Measurements from ENCODE around the gene KCNK5.

Gene KCNK5

DNA sequence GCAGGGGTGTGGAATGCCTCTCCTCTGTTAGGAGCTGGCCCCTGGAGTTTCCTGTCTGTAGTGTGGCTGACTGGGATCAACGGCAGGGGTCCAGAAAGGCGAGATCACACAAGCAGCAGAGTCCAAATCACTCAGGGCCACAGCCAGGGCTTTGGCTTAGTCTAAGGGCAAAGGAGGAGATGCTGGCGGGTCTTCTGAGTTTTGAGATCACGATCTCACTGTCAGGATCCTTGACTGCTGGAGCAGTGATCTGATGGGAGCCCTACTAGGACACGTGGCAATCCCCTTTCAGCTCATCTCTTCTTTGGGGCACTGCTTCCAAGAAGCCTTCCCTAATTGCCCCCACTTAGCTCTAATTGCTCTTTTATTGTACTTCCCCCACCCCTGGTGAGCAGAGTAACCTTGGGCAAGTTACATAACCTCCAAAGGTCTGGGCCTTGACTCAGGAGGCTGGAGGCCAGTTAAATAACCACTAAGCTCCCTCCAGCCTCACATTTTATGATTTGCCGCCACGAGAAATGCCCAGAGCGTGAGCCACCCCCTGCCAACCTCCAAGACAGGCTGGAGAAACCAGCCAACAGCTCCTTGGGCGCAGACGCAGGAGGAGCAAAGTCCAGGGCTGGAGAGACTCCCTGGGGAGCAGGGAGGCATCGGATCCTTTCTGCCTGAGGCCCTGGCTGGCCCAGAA lies 12.0 kb downstream of the KCNK5 start:
- DNase-seq (ENCODE audit: low read depth in 3 of 3, low spot score in 1 of 3): no peak

DNA sequence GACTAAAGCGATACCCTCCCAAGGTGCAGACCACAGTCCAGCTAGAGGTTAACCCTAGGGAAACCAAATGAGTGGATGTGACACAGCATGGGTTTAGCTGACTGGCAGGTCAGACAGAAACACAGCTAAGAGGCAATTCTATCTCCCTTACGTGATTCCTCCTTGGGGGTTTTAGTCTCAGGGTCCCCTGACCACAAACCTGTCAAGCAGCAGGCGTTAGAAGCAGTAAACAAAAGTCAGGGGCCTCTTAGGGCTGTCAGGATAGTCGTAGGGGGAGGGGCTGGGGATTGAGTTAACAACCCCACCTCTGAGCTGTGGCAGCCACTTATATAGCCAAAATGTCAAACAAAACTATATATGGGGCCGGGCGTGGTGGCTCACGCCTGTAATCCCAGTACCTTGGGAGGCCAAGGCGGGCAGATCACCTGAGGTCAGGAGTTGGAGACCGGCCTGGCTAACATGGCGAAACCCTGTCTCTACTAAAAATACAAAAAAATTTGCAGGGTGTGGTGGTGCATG lies 13.6 kb downstream of the KCNK5 start:
- no peak for DNase-seq (ENCODE audit: low read depth in 3 of 3, low spot score in 1 of 3)

DNA sequence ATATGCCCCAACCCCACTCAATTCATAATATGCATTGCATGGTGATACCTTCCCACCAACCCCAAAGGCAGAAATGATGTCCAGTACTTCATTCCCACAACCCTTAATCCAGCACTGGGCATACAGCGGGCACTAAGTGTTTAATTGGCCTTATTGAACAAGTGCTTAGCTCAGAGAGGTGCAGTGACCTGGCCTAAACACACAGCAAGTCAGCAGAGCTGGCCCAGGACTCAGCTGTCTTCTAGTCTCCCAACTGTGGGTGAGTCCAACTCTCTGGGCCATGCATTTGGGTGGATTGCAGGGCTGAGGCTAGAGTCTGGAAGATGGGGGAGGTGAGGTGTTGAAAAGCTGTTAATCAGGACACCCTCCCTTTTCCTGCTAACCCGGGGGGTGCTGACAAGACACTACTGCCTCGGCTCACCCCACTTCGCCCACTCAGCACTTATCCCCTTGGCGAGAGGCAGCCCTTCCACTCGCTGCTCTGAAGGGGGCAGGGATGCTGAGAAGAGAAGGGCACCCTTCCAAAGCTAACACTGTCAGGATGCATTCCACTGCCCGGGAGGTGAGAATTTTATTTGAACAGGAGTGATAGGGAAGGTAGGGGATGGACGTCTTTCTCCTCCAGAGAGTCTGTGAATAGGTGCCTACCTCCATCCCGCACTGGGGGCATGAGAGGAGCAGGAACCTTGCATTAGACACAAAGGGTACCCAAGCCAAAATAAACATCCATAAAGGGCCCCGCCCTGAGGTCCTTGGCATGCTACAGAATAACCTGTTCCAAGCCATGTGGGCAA lies 14.2 kb downstream of the KCNK5 start:
- no peak for DNase-seq (ENCODE audit: low read depth in 3 of 3, low spot score in 1 of 3)

- DNase-seq (ENCODE audit: low read depth in 3 of 3, low spot score in 1 of 3): no peak
These were observed 15.0 kb downstream of the KCNK5 start for GRCh38 chr6:39214120-39214813.

DNA sequence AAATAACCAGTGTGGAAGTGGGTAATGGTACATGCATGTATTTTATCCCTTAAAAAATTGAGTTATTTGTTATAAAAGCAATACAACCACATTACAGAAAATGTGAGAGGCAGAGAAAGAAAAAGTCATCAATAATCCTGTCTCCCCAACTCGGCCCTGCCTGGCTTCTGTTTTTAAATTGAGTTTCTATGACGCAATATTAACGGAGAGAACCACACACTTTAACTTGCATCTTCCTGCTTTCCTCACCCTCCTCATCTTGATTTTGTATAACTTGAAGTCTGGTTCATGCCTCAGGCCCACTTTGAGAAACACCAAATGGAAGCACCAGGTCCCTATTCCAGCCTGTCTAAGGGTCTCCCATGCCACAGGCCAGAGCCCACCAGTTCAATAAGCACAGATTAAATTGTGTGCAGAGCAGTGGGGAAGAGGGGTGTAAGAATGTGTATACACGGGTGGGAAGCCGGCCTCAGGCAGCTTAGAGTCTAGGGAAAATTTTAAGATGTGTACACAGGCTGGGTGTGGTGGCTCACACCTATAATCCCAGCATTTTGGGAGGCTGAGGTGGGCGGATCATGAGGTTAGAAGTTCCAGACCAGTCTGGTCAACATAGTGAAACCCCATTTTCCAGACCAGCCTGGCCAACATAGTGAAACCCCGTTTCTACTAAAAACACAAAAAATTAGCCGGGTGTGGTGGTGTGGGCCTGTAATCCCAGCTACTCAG lies 15.9 kb downstream of the KCNK5 start:
- no peak for DNase-seq (ENCODE audit: low read depth in 3 of 3, low spot score in 1 of 3)

DNA sequence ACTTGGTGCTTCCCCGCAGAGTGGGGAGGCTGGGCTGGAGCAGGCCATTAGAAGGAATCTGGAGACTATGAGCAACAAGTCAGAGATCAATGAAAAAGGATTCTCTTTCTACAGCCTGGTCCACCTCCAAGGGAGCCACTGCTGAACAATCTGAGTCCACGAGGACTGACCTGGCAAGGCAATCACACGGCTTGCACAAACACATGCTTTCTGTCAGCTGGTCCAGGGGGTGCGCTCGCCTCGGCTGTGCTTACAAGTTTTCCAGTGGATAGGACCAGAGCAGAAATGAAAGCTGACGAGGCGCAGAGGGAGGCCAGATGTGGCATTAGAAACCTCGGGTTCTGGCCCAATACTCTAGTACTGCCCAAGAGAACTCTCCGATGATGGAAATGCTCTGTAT lies 18.1 kb downstream of the KCNK5 start:
- no peak for DNase-seq (ENCODE audit: low read depth in 3 of 3, low spot score in 1 of 3)

DNA sequence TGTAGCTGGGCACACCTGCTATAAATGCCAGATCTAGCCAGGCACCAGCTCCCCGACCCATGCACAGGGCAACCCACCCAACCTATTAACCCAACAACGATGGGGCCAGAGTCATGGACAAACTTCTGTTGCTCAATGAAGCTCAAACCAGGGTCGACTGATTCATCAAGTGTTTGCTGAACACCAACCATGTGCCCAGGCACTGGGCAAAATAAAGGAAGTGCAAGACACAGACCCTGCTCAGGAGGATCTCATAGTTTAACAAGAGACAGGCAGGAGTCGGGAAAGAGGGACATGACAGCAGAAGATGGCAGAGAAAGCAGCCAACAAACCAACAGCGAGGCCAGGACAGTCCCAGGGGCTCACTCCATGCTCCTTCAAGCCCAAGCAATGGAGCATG lies 18.8 kb downstream of the KCNK5 start:
- no peak for DNase-seq (ENCODE audit: low read depth in 3 of 3, low spot score in 1 of 3)

- DNase-seq (ENCODE audit: low read depth in 3 of 3, low spot score in 1 of 3): no peak
These were observed 19.4 kb downstream of the KCNK5 start for GRCh38 chr6:39209911-39210310.

- DNase-seq (ENCODE audit: low read depth in 3 of 3, low spot score in 1 of 3): no peak
These were observed 19.9 kb downstream of the KCNK5 start for GRCh38 chr6:39209360-39209811.

DNA sequence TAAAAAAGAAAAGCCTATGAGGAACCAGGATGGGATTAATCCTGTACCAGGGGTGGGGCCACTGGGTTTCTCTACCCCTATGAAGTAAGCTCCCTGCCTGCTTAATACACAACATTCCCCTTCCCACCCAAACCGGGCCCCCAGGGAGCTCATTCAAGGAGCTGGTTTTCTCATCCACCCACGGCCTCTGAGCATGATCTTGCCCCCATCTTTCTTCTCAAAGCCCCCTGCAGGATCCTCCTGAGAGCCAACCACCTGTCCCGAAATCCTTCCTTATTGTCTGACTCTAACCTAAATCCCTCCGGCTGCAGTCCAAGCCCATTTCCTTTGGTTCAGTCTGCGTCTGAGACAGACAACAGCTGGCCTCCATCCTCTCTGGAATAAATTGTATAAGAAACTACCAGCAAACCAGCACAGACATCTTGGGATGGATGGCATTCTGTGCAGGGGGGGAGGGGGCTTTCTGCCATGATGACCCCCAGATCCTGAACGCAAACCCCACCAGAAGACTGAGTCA lies 21.0 kb downstream of the KCNK5 start:
- DNase-seq (ENCODE audit: low read depth in 3 of 3, low spot score in 1 of 3): no peak

DNA sequence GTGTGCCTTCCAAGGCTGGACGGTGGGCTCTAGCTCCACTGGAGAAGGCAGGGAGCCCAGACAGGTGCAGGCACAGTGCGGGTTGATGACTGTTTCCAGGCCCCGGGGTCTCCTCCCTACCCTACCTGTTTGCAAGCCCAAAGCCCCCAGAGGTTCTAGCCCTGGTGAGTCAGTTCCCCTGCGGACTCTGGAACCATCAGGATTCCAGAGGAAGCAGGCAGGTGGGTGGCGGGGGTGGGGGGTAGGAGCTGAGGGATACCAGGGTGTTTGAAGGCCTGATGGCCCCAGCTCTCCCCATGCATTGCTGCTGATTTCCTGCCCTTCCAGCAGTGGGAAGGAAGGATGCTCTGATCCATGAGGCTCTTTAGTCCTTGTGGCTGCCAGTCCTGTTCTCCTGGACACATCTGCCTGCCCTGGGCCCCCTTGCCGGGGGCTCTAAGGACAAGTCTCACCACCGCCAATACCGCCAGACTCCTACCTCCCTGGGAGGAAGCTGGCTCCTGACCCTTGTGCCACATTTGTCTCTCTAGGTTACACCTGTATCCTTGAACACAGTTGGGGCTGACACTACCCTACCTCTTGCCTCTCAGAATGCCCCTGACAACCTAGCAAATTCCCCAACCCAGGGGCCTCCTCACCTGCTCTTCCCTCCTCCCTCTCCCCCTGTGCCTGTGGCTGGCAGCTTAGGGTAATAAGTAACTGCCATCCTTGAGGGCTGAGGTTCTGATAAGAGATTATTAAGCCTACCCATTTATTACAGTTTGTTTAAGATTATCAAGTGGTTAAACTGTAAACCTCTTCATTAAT lies 21.7 kb downstream of the KCNK5 start:
- DNase-seq (ENCODE audit: low read depth in 3 of 3, low spot score in 1 of 3): no peak

GRCh38 chr6:39206250-39206721 lies 23.0 kb downstream of the KCNK5 start:
- no peak for DNase-seq (ENCODE audit: low read depth in 3 of 3, low spot score in 1 of 3)

- DNase-seq (ENCODE audit: low read depth in 3 of 3, low spot score in 1 of 3): no peak
These were observed 24.5 kb downstream of the KCNK5 start for GRCh38 chr6:39204646-39205244.

GRCh38 chr6:39204160-39204495 lies 25.1 kb downstream of the KCNK5 start:
- DNase-seq (ENCODE audit: low read depth in 3 of 3, low spot score in 1 of 3): no peak

- DNase-seq (ENCODE audit: low read depth in 3 of 3, low spot score in 1 of 3): no peak
These were observed 25.7 kb downstream of the KCNK5 start for GRCh38 chr6:39203436-39204159.

GRCh38 chr6:39202166-39202565 lies 27.1 kb downstream of the KCNK5 start:
- no peak for DNase-seq (ENCODE audit: low read depth in 3 of 3, low spot score in 1 of 3)

GRCh38 chr6:39200498-39201020 lies 28.7 kb downstream of the KCNK5 start:
- no peak for DNase-seq (ENCODE audit: low read depth in 3 of 3, low spot score in 1 of 3)

DNA sequence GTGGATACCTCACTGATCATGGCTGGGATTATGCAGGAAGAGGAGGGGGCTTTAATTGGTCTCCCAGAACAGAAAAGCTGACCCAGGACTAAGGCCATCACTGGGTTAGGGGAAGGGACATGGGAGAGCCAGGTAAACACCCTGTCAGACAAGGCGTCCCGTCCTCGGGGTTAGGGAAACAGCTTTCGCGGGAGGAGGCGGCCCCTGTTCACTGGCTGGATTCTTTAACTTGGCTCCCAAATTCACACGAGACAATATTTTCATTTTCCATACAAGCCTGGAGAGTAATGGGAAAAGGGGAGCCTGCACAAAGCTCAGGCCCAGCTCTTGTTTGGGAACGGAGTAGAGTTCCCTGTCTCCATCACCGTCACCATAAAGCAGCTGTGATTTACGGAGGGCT lies 29.3 kb downstream of the KCNK5 start:
- no peak for DNase-seq (ENCODE audit: low read depth in 3 of 3, low spot score in 1 of 3)

Data from stimulated activated CD4-positive, alpha-beta T cell treated with anti-CD3 and anti-CD28 coated beads, TNF-alpha, amount 100 ng/mL, for 1 hour (primary cell).